DND-41 (cell line): Measurements from ENCODE around the gene CCDC106.

Experiments
- CTCF ChIP-seq: IDR thresholded peaks from 2 replicates; pipeline ENCODE4 v1.5.1; 2012; ENCODE audit warnings: borderline replicate concordance, low read length, moderate library complexity, mild to moderate bottlenecking; ENCODE audit not compliant: poor library complexity, severe bottlenecking; ENCODE audit errors: extremely low read depth
- EZH2 ChIP-seq: IDR thresholded peaks from 3 replicates; pipeline ENCODE4 v1.6.1; 2012; ENCODE audit warnings: borderline replicate concordance, low read depth, mild to moderate bottlenecking, moderate library complexity, low read length, inconsistent platforms; ENCODE audit not compliant: severe bottlenecking

DNA sequence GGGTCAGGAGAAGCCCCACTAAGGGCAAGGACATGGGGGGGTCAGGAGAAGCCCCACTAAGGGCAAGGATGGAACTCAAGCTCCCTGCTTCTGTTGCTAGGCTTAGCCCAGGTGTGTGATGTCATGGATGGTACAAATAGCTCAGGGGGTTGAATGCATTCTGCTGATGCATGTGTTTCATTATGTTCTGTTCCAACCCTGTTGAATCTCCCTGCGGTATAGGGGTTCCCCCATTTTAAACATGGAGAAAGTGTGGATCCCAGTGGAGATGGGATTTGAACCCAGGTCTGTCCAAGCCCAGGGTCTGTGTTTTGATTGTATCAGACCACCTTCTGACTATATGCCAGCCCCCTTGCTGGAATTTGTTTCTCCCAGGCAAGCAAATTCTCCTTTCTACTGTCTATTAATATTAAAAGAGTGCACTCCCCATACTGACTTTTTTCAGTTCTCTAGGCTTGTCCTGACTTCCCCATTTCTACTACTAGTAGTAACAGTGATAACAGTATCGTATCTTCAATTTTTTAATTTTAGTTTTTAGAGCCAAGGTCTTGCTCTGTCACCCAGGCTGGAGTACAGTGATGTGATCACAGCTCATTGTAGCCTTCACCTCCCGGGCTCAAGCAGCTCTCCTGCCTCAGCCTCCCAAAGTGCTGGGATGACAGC, 35.9 kb upstream of the CCDC106 start:
- no peak for TF ChIP-seq CTCF
- no peak for TF ChIP-seq EZH2
